Kidney epithelial cell (primary cell): ENCODE data around the gene SYNJ2. TPM values are rescaled to one million over a fixed set of nuclear protein-coding genes. Genes with fewer than 3 reads are reported as not detected.

Experiments used
- DNase-seq: peaks from one replicate; pipeline ENCODE4 v3.0.0-alpha.2; 2010; ENCODE audit warnings: low read depth
- H3K27me3 ChIP-seq: 2 replicates; pipeline ENCODE4 v1.6.0; 2011; ENCODE audit warnings: low read length; ENCODE audit not compliant: control insufficient read depth, insufficient read depth
- H3K36me3 ChIP-seq: 2 replicates; pipeline ENCODE4 v1.5.1; 2011; ENCODE audit warnings: low read length; ENCODE audit not compliant: control insufficient read depth, insufficient read depth
- H3K4me3 ChIP-seq: 2 replicates; pipeline ENCODE4 v1.5.1; 2011; ENCODE audit warnings: low read depth, mild to moderate bottlenecking, control low read depth, low read length
- CTCF ChIP-seq: IDR thresholded peaks from 2 replicates; pipeline ENCODE4 v1.5.1; 2011; ENCODE audit warnings: mild to moderate bottlenecking, moderate library complexity, low read length, control low read depth, inconsistent platforms; ENCODE audit not compliant: insufficient read depth, poor library complexity, severe bottlenecking
- total RNA-seq: library from RNA; depleted of rRNA; stranded (reverse); fragments of >200 nt; gene quantifications from 2 replicates; pipeline ENCODE4 v1.2.3, GENCODE V29; 2015

The SYNJ2 gene
- total RNA-seq, 1 donor from 2014 or later, result 14.3 TPM

- Histone ChIP-seq H3K27me3 (no peaks in the 10 kb centered on the region), H3K36me3 (no peaks in the 10 kb centered on the region), H3K4me3 (no peak overlapping the region)
- DNase-seq, result no peak
- TF ChIP-seq CTCF, result no peak
These were observed 62.2 kb downstream of the SYNJ2 start for GRCh38 chr6:158043586-158044524.

- TF ChIP-seq CTCF, result no peak
- no peak for DNase-seq
These were observed 62.8 kb downstream of the SYNJ2 start for GRCh38 chr6:158044525-158044888.

GRCh38 chr6:158046201-158047126 lies 64.8 kb downstream of the SYNJ2 start:
- TF ChIP-seq CTCF, result no peak
- H3K36me3 ChIP-seq, result no peaks in the 10 kb centered on the region
- DNase-seq, result no peak

More at GRCh38 chr6:158044525-158044888, 62.8 kb downstream of the SYNJ2 start:
- no peaks in the 10 kb centered on the region for H3K36me3 ChIP-seq
- H3K27me3 ChIP-seq, result no peaks in the 10 kb centered on the region
- H3K4me3 ChIP-seq, result no peak overlapping the region

GRCh38 chr6:158047127-158047518 lies 65.5 kb downstream of the SYNJ2 start:
- Histone ChIP-seq H3K27me3 (no peaks in the 10 kb centered on the region), H3K4me3 (no peak overlapping the region), H3K36me3 (no peaks in the 10 kb centered on the region)
- no peak for DNase-seq
- no peak for TF ChIP-seq CTCF

More at GRCh38 chr6:158046201-158047126, 64.8 kb downstream of the SYNJ2 start:
- Histone ChIP-seq H3K27me3 (no peaks in the 10 kb centered on the region), H3K4me3 (no peak overlapping the region)

GRCh38 chr6:158047563-158048323 lies 66.1 kb downstream of the SYNJ2 start:
- TF ChIP-seq CTCF, result no peak
- no peaks in the 10 kb centered on the region for H3K36me3 ChIP-seq
- H3K27me3 ChIP-seq, result no peaks in the 10 kb centered on the region
- H3K4me3 ChIP-seq, result no peak overlapping the region
- no peak for DNase-seq
